GM21737 (cell line): ENCODE results near the gene NPAS3.

ENCODE experiments used
- ATAC-seq: cut with Tn5 transposase; IDR thresholded peaks from one replicate; pipeline ENCODE4 v1.9.1; 2021; ENCODE audit warnings: mild to moderate bottlenecking, moderate library complexity; ENCODE audit not compliant: unreplicated experiment

NPAS3 gene

DNA sequence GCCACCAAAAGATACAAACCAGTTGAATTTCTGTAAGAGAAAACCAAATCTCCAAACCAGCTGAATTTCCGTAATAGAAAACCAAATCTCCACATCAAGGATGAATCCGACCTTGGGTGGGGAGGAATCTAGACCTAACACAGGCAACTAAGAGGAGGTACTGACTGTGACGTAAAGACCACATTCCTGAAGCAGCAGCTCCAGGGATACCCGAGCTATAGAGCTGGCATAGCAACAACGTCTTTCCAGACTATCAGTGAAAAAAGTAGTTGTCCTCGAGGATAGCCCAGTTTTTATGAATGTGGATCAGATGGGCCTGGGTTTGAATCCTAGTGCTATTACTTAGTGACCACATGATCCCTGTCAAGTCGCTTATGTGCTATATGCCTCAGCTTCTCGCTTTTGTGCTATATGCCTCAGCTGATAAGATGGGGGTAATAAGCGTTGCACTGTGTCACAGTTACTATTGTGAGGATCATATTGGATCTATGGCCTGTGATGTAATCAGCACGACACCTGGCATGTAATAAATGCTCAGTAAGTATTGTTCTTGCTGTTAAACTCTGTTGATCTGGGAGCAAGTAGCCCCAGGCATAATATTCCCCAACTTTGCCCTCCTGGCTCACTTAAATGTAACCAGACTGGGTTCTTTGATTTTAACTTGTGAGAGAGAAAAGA lies 898.4 kb downstream of the NPAS3 start:
- no peak for ATAC-seq

DNA sequence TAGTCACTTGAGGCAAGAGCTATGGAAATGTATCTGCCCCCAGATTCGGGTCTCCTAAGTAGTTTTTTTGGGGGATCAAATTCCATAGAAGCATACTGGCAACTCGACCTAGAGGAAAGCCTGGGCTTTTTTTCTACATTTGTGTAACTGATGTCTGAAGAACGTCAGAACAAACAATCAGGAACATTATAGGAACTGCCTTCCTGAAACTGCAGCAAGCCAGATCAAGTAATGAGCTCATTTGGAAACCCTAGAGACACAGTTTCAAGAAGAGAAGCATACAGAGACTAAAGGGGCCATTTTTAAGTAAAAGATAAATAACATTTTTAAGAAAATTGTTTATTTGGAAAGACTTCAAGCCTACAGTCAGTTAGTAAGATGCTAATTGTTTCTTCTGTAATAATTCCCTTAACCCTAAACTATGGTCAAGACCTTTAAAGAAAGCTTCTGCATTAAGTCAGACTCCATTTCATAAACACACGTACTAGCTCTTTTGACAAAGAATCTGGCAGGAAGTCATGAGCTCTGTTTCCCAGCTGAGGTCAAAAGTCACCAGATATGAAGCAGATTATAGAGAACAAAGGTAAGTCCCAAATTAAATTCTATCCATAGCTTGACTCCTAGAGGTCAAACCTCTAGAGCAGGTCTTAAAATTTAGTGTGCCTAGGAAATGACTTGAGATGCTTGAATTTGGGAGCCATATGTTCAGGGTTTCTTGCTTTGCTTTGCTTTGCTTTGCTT lies 899.4 kb downstream of the NPAS3 start:
- ATAC-seq = no peak

DNA sequence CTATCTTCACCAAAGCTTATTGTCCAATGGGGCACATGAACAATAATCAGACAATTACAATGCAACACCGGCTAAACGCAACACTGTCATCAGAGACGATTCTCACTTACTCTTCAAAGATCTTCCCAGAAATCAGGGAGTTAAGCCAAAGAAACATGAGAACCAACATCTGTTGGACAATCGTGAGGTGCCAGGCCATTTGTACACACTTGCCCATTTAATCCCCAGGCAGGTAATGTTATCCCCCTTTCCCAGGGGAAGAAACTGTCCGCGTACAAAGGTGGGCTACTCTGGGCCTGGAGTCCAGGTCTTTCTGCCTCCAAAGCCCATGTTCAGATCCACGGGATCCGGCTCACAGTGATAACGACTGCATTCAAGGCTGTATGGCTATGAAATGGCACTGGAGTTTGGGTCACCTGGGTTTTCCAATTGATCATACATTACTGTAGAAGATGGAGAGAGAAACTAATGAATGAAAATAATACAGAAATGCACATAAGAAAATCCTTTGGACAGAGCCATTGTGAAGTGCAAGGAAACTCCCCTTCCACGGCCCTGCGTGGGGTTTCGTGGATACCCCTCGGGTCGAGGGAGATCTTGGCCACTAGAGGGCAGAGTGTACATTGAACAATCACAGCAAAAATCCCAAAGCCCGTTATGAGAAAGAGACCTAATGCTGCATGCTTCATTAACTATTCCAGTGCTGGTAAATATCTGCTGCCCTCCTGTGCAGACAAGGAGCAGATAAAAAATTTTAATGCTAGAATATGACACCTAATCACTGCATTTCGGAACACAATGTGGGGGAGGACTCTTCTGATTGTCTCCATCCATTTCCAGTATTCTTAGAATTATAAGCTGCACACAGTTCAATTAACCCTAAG lies 900.8 kb downstream of the NPAS3 start:
- ATAC-seq = no peak

DNA sequence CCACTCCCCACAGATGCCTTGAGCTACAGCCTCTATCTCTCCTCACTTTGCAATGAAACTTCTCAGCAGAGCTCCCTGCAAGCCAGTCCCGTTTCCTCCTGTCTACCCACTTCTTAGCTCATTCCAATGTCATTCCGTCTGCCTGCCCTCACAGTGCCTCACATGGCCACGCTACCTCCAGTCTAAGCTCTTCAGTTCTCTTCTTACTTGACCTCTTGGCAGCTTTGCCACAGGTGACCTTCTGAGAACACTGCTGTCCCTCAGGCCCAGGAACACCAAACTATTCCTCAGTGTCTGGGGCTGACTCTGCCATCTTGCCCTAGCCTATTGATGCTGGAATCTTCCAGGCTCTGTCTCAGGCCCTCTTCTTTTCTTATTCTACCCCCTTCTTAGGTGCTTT lies 902.1 kb downstream of the NPAS3 start:
- ATAC-seq = no peak

DNA sequence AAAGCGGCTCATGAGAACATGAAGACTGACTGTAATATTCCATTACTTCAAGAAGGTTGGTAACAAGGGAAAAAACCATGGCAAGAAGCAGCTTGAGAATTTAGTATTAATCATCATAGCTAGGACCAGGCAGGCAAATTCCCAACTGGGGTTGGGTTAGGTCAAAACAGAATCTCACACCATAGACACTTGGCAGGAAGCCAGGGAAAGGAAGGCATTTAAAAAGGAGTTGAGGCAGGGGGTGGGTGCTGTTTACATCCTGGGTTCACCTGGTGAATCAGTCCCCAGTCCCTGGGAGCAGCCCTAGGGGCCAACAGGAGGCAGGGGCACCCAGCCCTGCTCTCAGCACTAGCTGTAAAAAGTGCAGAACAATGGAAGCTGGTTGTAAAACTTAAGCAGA lies 903.6 kb downstream of the NPAS3 start:
- no peak for ATAC-seq

DNA sequence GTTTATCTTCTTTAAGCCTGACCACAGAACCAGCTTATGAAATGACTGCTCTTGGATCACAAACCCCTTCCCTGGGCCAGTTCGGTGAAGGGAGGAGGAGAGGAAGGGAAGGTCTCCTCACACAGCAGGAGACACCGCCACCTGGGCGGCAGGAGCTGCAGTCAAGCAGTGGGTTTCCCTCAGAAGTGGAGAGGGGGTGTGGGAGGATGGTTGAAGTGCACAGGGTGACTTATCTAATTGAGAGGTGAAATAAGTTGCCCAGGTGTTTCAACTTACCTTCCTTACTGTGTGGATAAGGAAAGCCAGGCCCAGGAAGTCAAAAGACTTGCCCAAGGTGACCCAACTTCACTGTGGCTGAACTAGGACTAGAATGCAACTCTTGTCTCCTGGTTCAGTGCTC lies 905.4 kb downstream of the NPAS3 start:
- no peak for ATAC-seq

DNA sequence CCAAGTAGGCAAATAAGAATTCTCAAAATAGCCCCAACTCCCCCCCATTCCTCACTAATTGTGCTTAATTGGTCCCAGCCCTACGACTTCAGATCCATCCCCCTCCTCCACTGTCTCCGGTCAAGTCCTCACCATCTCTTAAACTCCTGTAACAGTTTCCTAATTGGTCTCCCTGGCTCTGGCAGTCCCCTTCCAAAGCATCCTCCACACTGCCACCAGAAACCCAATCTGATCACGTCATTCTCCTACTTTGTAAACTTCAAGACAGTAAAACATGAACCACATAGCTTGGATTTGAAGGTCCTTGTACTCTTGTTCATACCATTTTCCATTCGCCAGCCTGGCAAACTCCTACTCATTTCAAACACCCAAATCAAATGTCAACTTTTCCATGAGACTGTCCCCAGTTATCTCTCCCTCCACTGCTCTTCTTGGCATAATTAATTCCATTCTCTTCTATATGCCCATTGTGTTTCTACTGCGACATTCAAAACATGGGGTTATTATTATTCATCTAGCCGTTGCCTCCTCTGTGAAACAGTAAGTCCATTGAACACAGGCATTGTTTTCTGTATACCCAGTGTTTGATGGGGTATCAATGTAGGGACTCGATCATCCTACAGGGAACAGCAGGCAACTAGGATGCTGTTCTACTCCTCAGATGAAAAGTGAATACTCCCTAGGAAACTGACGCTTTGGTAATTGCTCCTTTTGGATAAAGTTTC lies 907.6 kb downstream of the NPAS3 start:
- no peak for ATAC-seq

DNA sequence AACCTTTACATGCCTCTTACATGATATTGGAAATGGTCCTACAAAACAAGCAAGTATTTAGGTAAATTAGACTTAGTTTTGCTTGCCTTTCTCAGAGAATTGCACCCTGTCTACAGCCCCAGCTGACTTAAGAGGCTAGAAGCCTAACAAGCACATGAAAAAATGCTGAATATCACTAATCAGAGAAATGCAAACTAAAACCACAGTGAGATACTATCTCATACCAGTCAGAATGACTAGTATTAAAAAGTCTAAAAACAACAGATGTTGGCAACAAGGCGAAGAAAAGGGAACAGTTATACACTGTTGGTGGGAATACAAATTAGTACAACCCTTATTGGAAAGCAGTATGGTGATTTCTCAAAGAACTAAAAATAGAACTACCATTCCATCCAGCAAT lies 908.4 kb downstream of the NPAS3 start:
- no peak for ATAC-seq

DNA sequence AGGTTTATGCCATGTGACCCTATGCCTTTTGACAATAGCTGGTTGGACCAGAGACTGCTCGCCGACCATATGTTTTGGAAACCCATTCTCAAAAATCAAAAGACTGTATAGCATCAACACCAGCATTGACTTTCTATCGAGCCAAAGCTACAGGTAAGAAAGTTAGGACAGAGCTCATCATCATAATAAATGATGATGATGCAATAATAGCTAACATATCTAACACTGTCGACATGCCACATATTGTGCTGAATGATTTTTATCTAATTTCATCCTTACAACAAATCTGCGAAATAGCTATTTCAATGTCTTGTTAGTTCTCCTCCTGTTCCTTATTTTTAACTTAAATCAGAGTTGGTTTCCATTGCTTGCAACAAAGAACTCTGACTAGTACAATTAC lies 909.3 kb downstream of the NPAS3 start:
- no peak for ATAC-seq

DNA sequence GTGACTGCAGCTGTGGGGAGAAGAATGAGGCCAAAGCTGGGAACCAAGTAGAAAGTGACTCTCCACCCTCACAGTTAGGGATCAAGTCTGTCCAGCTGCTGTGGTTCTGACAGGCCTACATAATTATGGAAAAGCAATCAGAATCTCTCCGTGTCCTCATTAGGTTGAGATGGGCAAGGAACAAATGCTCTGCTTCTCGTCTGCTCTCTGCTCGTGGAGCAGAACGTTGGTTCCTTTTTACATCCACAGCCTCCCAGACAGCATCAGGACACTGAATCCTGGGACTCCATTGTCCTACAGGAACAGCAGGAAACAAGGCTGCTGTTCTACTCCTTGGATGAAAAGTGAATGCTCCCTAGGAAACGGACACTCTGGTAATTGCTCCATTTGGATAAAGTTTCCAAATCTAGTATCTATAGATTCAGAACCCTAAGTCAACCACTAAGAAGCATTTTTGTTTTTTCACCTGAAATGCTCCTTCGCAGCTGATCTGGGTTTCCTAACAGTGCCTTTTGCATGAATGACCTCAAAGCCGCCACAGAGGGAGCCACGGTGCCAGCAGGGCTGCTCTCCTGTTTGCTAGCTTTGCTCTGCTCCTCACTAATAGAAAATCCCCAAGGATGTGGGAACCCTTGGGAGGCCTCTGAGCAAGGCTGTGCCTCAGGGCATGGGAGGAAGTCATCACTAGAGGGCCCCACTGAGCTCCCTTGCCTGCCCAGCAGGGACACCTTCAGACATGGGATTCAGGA lies 910.2 kb downstream of the NPAS3 start:
- no peak for ATAC-seq

DNA sequence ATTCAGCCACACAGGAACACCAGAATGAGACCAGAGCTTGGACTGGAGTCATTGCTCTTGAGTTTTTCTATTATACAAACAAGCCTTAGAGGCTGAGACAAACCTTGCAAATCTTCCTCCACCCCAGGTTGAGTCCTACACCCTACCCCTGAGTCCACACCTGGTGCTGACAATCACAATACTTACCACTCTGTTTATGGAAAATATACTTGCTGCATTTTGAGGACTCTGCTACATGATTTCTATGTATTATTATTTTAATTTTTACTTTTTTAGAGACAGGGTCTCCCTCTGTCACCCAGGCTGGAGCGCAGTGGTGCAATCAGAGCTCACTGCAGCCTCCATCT lies 910.7 kb downstream of the NPAS3 start:
- ATAC-seq = no peak

DNA sequence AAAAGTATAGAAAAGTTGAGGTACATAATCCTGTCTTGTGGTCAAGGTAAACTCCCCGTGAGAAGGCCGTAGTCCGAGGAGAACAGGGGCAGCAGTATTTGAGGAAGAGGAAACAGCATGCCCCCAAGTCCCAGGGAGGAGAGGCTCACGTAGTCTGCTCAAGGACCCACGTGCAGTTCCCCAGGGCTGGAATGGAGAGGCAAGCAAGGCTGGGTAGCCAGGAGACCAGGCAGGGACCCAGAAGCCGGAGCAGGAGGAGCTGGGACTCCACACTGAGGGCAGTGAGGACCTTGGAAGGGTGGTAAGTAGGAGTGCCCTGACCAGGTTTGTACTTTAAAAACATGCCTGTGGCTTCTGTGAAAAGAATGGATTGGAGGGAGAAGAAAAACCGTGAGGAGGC lies 912.1 kb downstream of the NPAS3 start:
- no peak for ATAC-seq

DNA sequence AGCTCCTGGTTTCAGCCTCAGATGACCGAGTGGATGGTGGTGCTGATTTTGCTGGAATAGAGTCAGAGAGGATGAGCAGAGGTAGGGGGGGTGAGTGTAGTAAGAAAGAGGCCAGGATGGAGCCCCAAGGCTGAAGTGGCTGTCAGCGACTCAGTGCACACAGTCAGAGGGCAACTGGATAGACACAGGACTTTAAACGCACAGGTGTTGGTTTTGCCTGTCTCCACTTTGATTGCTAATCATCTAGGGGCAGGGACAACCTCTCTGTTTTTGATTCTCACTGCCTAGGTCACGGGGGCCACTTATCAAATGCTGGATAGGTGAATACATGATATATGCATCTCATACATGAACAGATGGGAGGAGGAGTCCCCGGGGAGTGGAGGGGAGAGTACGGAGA lies 912.7 kb downstream of the NPAS3 start:
- ATAC-seq = no peak

DNA sequence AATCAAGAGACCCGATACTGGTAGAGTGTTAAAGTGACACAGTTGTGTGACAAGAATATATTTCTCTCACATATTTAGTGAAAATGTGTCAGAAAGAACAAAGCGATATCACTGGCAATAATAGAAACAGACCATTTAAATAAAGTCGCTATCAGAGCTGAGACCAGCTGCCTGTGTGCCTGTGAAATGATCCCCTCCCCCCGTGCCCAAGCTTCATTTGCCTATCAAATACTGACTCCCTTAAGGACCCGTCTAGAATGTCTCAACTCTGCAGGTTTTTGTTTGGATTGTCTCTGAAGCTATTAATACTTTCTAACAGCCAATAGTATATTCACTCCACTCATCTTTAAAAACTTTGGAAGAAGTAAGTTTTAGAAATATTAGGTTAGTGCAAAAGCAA lies 913.3 kb downstream of the NPAS3 start:
- ATAC-seq = no peak
